Smooth muscle cell (in vitro differentiated cells): ENCODE data around the gene G0S2. TPM values are rescaled to one million over a fixed set of nuclear protein-coding genes. Genes with fewer than 3 reads are reported as not detected.

ENCODE experiments used
- DNase-seq: peaks from one replicate; lab custom pipeline; 2025; ENCODE audit not compliant: unreplicated experiment; lab: John Stamatoyannopoulos, UW
- H2AFZ ChIP-seq: fragments of 200-600 bp; sonication (generic); 2 replicates; pipeline ENCODE4 v1.6.0; 2016; ENCODE audit warnings: antibody characterized with exemption, low read depth, mild to moderate bottlenecking
- H3F3A ChIP-seq: fragments of 200-600 bp; sonication (generic); 2 replicates; pipeline ENCODE4 v1.6.0; 2017; ENCODE audit warnings: antibody characterized with exemption, low read depth
- H3K27ac ChIP-seq: fragments of 200-600 bp; sonication (generic); 2 replicates; pipeline ENCODE4 v1.5.1; 2016; ENCODE audit warnings: low read depth, mild to moderate bottlenecking
- H3K27me3 ChIP-seq: fragments of 200-600 bp; sonication (generic); 2 replicates; pipeline ENCODE4 v1.6.1; 2016; ENCODE audit warnings: low read depth, mild to moderate bottlenecking
- H3K36me3 ChIP-seq: fragments of 200-600 bp; sonication (generic); 2 replicates; pipeline ENCODE4 v1.5.1; 2016; ENCODE audit warnings: low read depth
- H3K4me1 ChIP-seq: fragments of 200-600 bp; sonication (generic); 2 replicates; pipeline ENCODE4 v1.5.1; 2016; ENCODE audit warnings: low read depth
- H3K4me2 ChIP-seq: fragments of 200-600 bp; sonication (generic); 2 replicates; pipeline ENCODE4 v1.6.0; 2016; ENCODE audit warnings: mild to moderate bottlenecking
- H3K4me3 ChIP-seq: fragments of 200-600 bp; sonication (generic); 2 replicates; pipeline ENCODE4 v1.5.1; 2016; ENCODE audit warnings: mild to moderate bottlenecking
- H3K79me2 ChIP-seq: fragments of 200-600 bp; sonication (generic); 2 replicates; pipeline ENCODE4 v1.6.0; 2016; ENCODE audit warnings: low read depth, mild to moderate bottlenecking
- H3K9ac ChIP-seq: fragments of 200-600 bp; sonication (generic); 2 replicates; pipeline ENCODE4 v1.6.0; 2016; ENCODE audit warnings: low read depth
- H3K9me3 ChIP-seq: fragments of 200-600 bp; sonication (generic); replicated peaks from 2 replicates; pipeline ENCODE4 v1.5.1; 2016; ENCODE audit warnings: low read depth
- H4K20me1 ChIP-seq: fragments of 200-600 bp; sonication (generic); 2 replicates; pipeline ENCODE4 v1.6.0; 2016; ENCODE audit warnings: low read depth
- CTCF ChIP-seq: fragments of 200-600 bp; sonication (generic); IDR thresholded peaks from 2 replicates; pipeline ENCODE4 v1.5.1; 2017; ENCODE audit warnings: borderline replicate concordance, mild to moderate bottlenecking, antibody characterized with exemption; ENCODE audit not compliant: insufficient read depth, poor library complexity, severe bottlenecking
- WGBS: methylation state at CpG from one replicate; pipeline ENCODE4 v1.1.7; 2016; ENCODE audit warnings: low lambda C conversion rate; 5-methylcytosine and 5-hydroxymethylcytosine counted together
- polyA plus RNA-seq: library from polyadenylated mRNA; unstranded; fragments of >200 nt; fragmentation: Nextera tagmentation; extraction: Ambion mirVana; gene quantifications from 2 replicates; pipeline ENCODE4 v1.2.1, GENCODE V29; 2016
- total RNA-seq: library from RNA; depleted of rRNA; stranded (reverse); fragments of >200 nt; gene quantifications from 2 replicates; pipeline ENCODE4 v1.2.3, GENCODE V29; 2014

G0S2 gene
- total and polyA plus RNA-seq, 2 experiments from 2014 or later, result 5.7 to 7.6 TPM

DNA sequence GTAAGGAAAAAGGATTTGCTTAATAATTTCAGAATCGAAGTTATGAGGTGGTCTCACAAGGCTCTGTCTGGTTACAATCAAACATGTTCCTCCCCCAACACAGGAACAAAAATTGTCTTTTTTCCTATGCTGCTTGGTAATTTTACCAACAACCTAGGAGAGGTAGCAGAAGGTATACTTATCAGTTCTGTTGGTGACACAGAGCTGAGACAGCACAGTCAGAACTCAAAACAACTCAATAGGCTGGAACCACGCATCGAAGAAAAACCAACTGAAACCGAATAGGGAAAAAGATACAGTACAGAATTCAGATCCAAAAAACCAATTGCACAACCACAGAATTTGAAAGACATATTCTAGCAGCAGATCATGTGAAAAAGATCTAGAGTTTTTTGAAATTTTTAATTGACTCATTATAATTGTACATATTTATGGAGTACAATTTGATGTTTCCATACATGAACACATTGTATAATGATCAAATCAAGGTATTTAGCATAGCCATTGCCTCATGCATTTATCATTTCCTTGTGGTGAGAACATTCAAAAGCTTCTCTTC is 3.8 kb downstream of the G0S2 start:
- Histone ChIP-seq H3K27ac (no peak overlapping the region), H3K4me1 (peaks cover 6% of the 10 kb centered on the region), H4K20me1 (no peaks in the 10 kb centered on the region), H3K27me3 (peaks cover 82% of the 10 kb centered on the region), H3K79me2 (no peaks in the 10 kb centered on the region), H3K4me2 (no peak overlapping the region), H3K4me3 (no peak overlapping the region), H3K9ac (no peak overlapping the region), H2AFZ (no peak overlapping the region), H3K36me3 (no peaks in the 10 kb centered on the region), H3K9me3 (no peaks in the 10 kb centered on the region), H3F3A (no peaks in the 10 kb centered on the region)
- no peak for DNase-seq
- WGBS, result 93% methylated on average over 4 of the region's 4 CpGs
- TF ChIP-seq CTCF, result no peak

GRCh38 chr1:209685821-209686220 is 10.6 kb downstream of the G0S2 start:
- Histone ChIP-seq H3K9me3 (no peaks in the 10 kb centered on the region), H2AFZ (no peak overlapping the region), H3K27ac (no peak overlapping the region), H4K20me1 (no peaks in the 10 kb centered on the region), H3F3A (peaks cover 7% of the 10 kb centered on the region), H3K36me3 (no peaks in the 10 kb centered on the region), H3K4me2 (no peak overlapping the region), H3K27me3 (peaks cover 42% of the 10 kb centered on the region), H3K9ac (no peak overlapping the region), H3K4me1 (peaks cover 7% of the 10 kb centered on the region), H3K79me2 (no peaks in the 10 kb centered on the region), H3K4me3 (no peak overlapping the region)
- no peak for TF ChIP-seq CTCF
- no peak for DNase-seq
- 79% methylated on average over 4 of the region's 4 CpGs for WGBS

DNA sequence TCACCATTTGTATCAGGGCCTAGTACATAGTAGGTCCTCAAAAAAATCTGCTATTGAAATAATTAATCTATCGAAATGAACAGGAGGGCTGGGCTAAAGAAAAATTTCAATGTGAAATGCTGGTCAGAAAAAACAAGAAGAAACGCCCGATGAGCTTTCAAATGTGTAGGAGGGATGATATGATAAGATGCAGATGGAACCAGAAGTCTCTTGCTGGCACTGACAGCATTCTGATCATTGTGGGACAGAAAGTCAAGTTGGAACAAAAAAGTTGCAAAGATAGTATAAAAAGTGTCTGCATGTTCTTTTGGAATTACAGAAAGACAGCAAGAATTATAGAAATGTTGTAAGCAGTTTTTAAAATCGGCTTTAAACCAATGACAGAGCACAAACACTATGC is 11.1 kb downstream of the G0S2 start:
- WGBS, result 54% methylated on average over 4 of the region's 4 CpGs
- H3K4me2 ChIP-seq, result peak overlapping the region; percentile 16
- H3K27me3 ChIP-seq, result peaks cover 37% of the 10 kb centered on the region

More for the DNA sequence above, 11.1 kb downstream of the G0S2 start:
- H3K27ac ChIP-seq, result no peak overlapping the region
- H3F3A ChIP-seq, result peaks cover 7% of the 10 kb centered on the region
- H3K9me3 ChIP-seq, result no peaks in the 10 kb centered on the region
- no peaks in the 10 kb centered on the region for H4K20me1 ChIP-seq
- H3K4me3 ChIP-seq, result no peak overlapping the region
- H3K9ac ChIP-seq, result no peak overlapping the region
- H2AFZ ChIP-seq, result no peak overlapping the region
- no peak for TF ChIP-seq CTCF
- DNase-seq, result no peak
- H3K36me3 ChIP-seq, result no peaks in the 10 kb centered on the region
- H3K4me1 ChIP-seq, result peaks cover 7% of the 10 kb centered on the region
- no peaks in the 10 kb centered on the region for H3K79me2 ChIP-seq
